Gastroesophageal sphincter (tissue), 4 donors: ENCODE data around the gene VPS13A. TPM values are rescaled to one million over a fixed set of nuclear protein-coding genes. Genes with fewer than 3 reads are reported as not detected.

Source experiments
- ATAC-seq: fragments of 150-250 bp; one replicate; pipeline ENCODE4 v1.9.1; 2016; ENCODE audit warnings: mild to moderate bottlenecking, moderate library complexity
- H3K27ac ChIP-seq, 4 donors: fragments of 200-600 bp; sonication (generic) in 3 of 4; 1 replicate in 3 of 4; 2 replicates in 1 of 4; pipeline ENCODE4 v1.5.1; 2016 to 2019
- H3K27me3 ChIP-seq: fragments of 200-600 bp; sonication (generic); one replicate; pipeline ENCODE4 v1.5.1; 2019
- H3K36me3 ChIP-seq, 2 donors: fragments of 200-600 bp; sonication (generic); one replicate each; pipeline ENCODE4 v1.5.1; 2019; ENCODE audit warnings: control low read depth in 1 of 2
- H3K4me1 ChIP-seq, 3 donors: fragments of 200-600 bp; sonication (generic); 1 replicate in 2 of 3; 2 replicates in 1 of 3; pipeline ENCODE4 v1.5.1; 2016 to 2019; ENCODE audit warnings: control low read depth in 2 of 3
- H3K4me3 ChIP-seq, 2 donors: fragments of 200-600 bp; sonication (generic); one replicate each; pipeline ENCODE4 v1.5.1; 2019; ENCODE audit warnings: mild to moderate bottlenecking in 1 of 2, moderate library complexity in 1 of 2
- H3K9me3 ChIP-seq, 3 donors: fragments of 200-600 bp; sonication (generic); one replicate each; pipeline ENCODE4 v1.5.1; 2017 to 2019; ENCODE audit warnings: control low read depth in 2 of 3
- EP300 ChIP-seq: sonication (generic); formaldehyde crosslinking; IDR thresholded peaks from one replicate; pipeline ENCODE4 v1.6.1; 2017; ENCODE audit warnings: antibody characterized with exemption, mild to moderate bottlenecking
- POLR2A ChIP-seq, 2 donors: fragments of 450-650 bp; IDR thresholded peaks; one replicate each; pipeline ENCODE4 v1.6.1; 2017; ENCODE audit warnings: antibody characterized with exemption in 2 of 2, mild to moderate bottlenecking in 2 of 2, moderate library complexity in 1 of 2
- POLR2AphosphoS5 ChIP-seq: sonication (generic); formaldehyde crosslinking; IDR thresholded peaks from one replicate; pipeline ENCODE4 v1.6.1; 2017; ENCODE audit warnings: antibody characterized with exemption
- WGBS, 2 donors: methylation state at CpG; one replicate each; pipeline ENCODE4 v1.1.5; 2018; ENCODE audit warnings: low coverage in 1 of 2; 5-methylcytosine and 5-hydroxymethylcytosine counted together
- total RNA-seq, 4 donors: library from RNA; depleted of rRNA; stranded (reverse); fragments of >200 nt; gene quantifications; one replicate each; pipeline ENCODE4 v1.1.0, GENCODE V29; 2016
- TF ChIP-seq, protein P1 (sequence below), 4 experiments: fragments of 200-600 bp in 2 of 4; fragments of 450-650 bp in 2 of 4; sonication (generic) in 1 of 4; IDR thresholded peaks; one replicate each; pipeline ENCODE4 v1.5.1; 2017 to 2019; ENCODE audit warnings: antibody characterized with exemption in 4 of 4, mild to moderate bottlenecking in 2 of 4, moderate library complexity in 2 of 4

The VPS13A gene
- total RNA-seq, 4 donors from 2014 or later: 33.7 to 79.7 (median 42.6) TPM

- Histone ChIP-seq H3K27ac (no peak overlapping the region), H3K36me3 (no peaks in the 10 kb centered on the region), H3K27me3 (no peaks in the 10 kb centered on the region), H3K4me3 (no peak overlapping the region), H3K9me3 (peaks cover 0 to 5% (median 0%) of the 10 kb centered on the region in 3 donors), H3K4me1 (peaks cover 0 to 6% (median 0%) of the 10 kb centered on the region in 3 donors)
- WGBS, 2 donors: 50 to 100% methylated on average over 1 of the region's 1 CpG
- TF ChIP-seq POLR2A (IDR thresholded peaks at IDR 0.05): no peak
- no peak for TF ChIP-seq POLR2AphosphoS5
- TF ChIP-seq, protein P1, sequence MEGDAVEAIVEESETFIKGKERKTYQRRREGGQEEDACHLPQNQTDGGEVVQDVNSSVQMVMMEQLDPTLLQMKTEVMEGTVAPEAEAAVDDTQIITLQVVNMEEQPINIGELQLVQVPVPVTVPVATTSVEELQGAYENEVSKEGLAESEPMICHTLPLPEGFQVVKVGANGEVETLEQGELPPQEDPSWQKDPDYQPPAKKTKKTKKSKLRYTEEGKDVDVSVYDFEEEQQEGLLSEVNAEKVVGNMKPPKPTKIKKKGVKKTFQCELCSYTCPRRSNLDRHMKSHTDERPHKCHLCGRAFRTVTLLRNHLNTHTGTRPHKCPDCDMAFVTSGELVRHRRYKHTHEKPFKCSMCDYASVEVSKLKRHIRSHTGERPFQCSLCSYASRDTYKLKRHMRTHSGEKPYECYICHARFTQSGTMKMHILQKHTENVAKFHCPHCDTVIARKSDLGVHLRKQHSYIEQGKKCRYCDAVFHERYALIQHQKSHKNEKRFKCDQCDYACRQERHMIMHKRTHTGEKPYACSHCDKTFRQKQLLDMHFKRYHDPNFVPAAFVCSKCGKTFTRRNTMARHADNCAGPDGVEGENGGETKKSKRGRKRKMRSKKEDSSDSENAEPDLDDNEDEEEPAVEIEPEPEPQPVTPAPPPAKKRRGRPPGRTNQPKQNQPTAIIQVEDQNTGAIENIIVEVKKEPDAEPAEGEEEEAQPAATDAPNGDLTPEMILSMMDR (IDR thresholded peaks at IDR 0.05): no peak
- no peak for TF ChIP-seq EP300
- ATAC-seq: no peak
Measured at GRCh38 chr9:77442436-77442835, 265.1 kb downstream of the VPS13A start.

- H3K27me3 ChIP-seq: no peaks in the 10 kb centered on the region
- TF ChIP-seq POLR2AphosphoS5 (no peak), POLR2A (IDR thresholded peaks at IDR 0.05) (no peak), EP300 (no peak)
- TF ChIP-seq, protein P1 (IDR thresholded peaks at IDR 0.05): no peak
- H3K9me3 ChIP-seq: peaks cover 0 to 12% (median 0%) of the 10 kb centered on the region in 3 donors
- H3K36me3 ChIP-seq: no peaks in the 10 kb centered on the region
- no peak overlapping the region for H3K27ac ChIP-seq
- no peak for ATAC-seq
- H3K4me3 ChIP-seq: no peak overlapping the region
- 71% methylated on average over 1 of the region's 1 CpG; no CpG with 5 or more reads in 1 of the 2 donors for WGBS, 2 donors
- no peaks in the 10 kb centered on the region for H3K4me1 ChIP-seq
Measured at GRCh38 chr9:77447646-77448045, 270.3 kb downstream of the VPS13A start.

- Histone ChIP-seq H3K9me3 (peaks cover 0 to 12% (median 0%) of the 10 kb centered on the region in 3 donors), H3K36me3 (no peaks in the 10 kb centered on the region), H3K4me3 (no peak overlapping the region), H3K4me1 (no peaks in the 10 kb centered on the region), H3K27me3 (no peaks in the 10 kb centered on the region), H3K27ac (no peak overlapping the region)
- no peak for ATAC-seq
- TF ChIP-seq POLR2A (IDR thresholded peaks at IDR 0.05): no peak
- TF ChIP-seq, protein P1 (IDR thresholded peaks at IDR 0.05): no peak
- no peak for TF ChIP-seq EP300
- TF ChIP-seq POLR2AphosphoS5: no peak
- 71 to 81% methylated on average over 3 to 9 of the region's 12 CpGs for WGBS, 2 donors
Measured at GRCh38 chr9:77449240-77450084, 272.1 kb downstream of the VPS13A start.

DNA sequence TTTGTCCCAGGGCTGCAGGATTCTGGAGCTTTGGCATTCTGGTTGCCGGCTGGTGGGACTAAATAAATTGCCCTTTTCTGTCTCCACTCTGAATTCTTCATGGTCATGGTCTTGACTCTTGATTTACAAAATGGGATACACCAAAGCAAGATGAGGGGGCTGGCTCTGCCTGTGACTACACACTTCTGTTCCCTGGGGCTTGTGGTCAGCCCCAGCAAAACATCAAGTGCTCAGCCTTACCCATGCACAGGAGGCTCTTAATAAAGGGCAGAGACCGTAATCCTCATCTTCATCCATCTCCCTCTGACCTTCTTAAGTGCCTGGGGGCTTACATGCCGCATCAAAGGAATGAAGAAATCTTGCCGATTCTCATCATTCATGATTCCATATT lies 272.7 kb downstream of the VPS13A start:
- TF ChIP-seq EP300 (no peak), POLR2A (IDR thresholded peaks at IDR 0.05) (no peak), POLR2AphosphoS5 (no peak)
- TF ChIP-seq, protein P1 (IDR thresholded peaks at IDR 0.05): no peak
- H3K27ac ChIP-seq: no peak overlapping the region

GRCh38 chr9:77451507-77451906 lies 274.2 kb downstream of the VPS13A start:
- peaks cover 0 to 12% (median 0%) of the 10 kb centered on the region in 3 donors for H3K9me3 ChIP-seq
- ATAC-seq: no peak
- no peaks in the 10 kb centered on the region for H3K4me1 ChIP-seq
- WGBS, 2 donors: 55 to 76% methylated on average over 3 to 4 of the region's 4 CpGs
- no peak overlapping the region for H3K27ac ChIP-seq
- no peak for TF ChIP-seq POLR2AphosphoS5
- TF ChIP-seq, protein P1 (IDR thresholded peaks at IDR 0.05): no peak
- no peak for TF ChIP-seq EP300
- no peak for TF ChIP-seq POLR2A (IDR thresholded peaks at IDR 0.05)
- H3K36me3 ChIP-seq: no peaks in the 10 kb centered on the region
- H3K27me3 ChIP-seq: no peaks in the 10 kb centered on the region
- no peak overlapping the region for H3K4me3 ChIP-seq

More for the DNA sequence above, 272.7 kb downstream of the VPS13A start:
- no peak for ATAC-seq
- Histone ChIP-seq H3K4me1 (no peaks in the 10 kb centered on the region), H3K36me3 (no peaks in the 10 kb centered on the region), H3K9me3 (peaks cover 0 to 12% (median 0%) of the 10 kb centered on the region in 3 donors), H3K4me3 (no peak overlapping the region), H3K27me3 (no peaks in the 10 kb centered on the region)
- 90 to 96% methylated on average over 2 to 4 of the region's 4 CpGs for WGBS, 2 donors
